Measurements from ENCODE around the gene VCP. TPM values are rescaled to one million over a fixed set of nuclear protein-coding genes. Genes with fewer than 3 reads are reported as not detected.

Gene VCP
- total RNA-seq (100 to 1,000 TPM; 218 to 245 TPM), total RNA-seq (232 to 1,089 (median 319) reads per million in 172 experiments)
- 111 TPM for polyA plus RNA-seq (2013, experiment 1 of 2)
- 127 TPM for polyA plus RNA-seq (2013, experiment 2 of 2)

GRCh38 chr9:35072461-35073278 is at the start of gene VCP:
TSS of gene VCP (minus strand) at chr9:35072625. CDS start at chr9:35072353, 272 bp downstream.
- H3K27ac Mint-ChIP-seq = peak within 1 kb of the TSS; percentile 87
- H3K27ac ChIP-seq (ENCODE audit: low read depth in 1 of 2, low read length in 2 of 2) = peak within 1 kb of the TSS; percentile 92 to 96
- no peak for TF ChIP-seq CTCF (IDR thresholded peaks at IDR 0.05)
- POLR2A ChIA-PET = interaction anchor here (0.6 to 3.0 kb wide), 21 partner anchors 8 to 1599 kb away, joined by 3 to 51 read pairs (median 7); partner anchors contain the start of genes ATOSB, CREB3, DNAJB5 and FANCG
- CTCF ChIA-PET = interaction anchor here (0.8 to 2.6 kb wide), 9 partner anchors 8 to 531 kb away, joined by 3 to 23 read pairs (median 7); partner anchors contain the start of genes FANCG and PIGO
- H3K36me3 Mint-ChIP-seq (ENCODE audit: low read depth) = peaks cover 44% of the 10 kb centered on the region
- intact Hi-C loops (cut with DNase I, micrococcal nuclease) = loop anchor here (1.0 to 10.0 kb wide), 6 partner anchors 24 to 548 kb away; partner anchors contain the start of genes DNAJB5 (in 2 of the 2), PIGO (in 2 of the 2), ENHO (in 1 of the 2) and SIGMAR1 (in 1 of the 2)
- H3K27me3 Mint-ChIP-seq = no peaks in the 10 kb centered on the region
- ATAC-seq (ENCODE audit: poor library complexity) (peak; percentile 91), DNase-seq (peak; percentile 92 to 99 (median 96))
- H3K36me3 ChIP-seq (ENCODE audit: insufficient read depth, low read length) = peaks cover 17% of the 10 kb centered on the region
- peak within 1 kb of the TSS; percentile 69 for H3K4me3 ChIP-seq (ENCODE audit: low read length)
- H3K4me3 Mint-ChIP-seq = peak within 1 kb of the TSS; percentile 85
- H3K4me1 ChIP-seq (ENCODE audit: insufficient read depth, low read length) = peaks cover 42% of the 10 kb centered on the region
- H3K9me3 ChIP-seq (ENCODE audit: control insufficient read depth in 1 of 2, insufficient read depth in 1 of 2, low read length in 2 of 2) = no peaks in the 10 kb centered on the region
- peaks cover 49% of the 10 kb centered on the region for H3K4me1 Mint-ChIP-seq (ENCODE audit: low read depth)
- no peaks in the 10 kb centered on the region for H3K9me3 Mint-ChIP-seq
- no peaks in the 10 kb centered on the region for H3K27me3 ChIP-seq (ENCODE audit: control insufficient read depth in 1 of 2, insufficient read depth in 2 of 2, low read length in 2 of 2)

- peak overlapping the region; percentile 79 for H3K27ac Mint-ChIP-seq
- peak; percentile 67 for ATAC-seq (ENCODE audit: poor library complexity)
- POLR2A ChIA-PET = interaction anchor here (0.6 to 6.8 kb wide), 8 partner anchors 14 to 615 kb away, joined by 3 to 46 read pairs (median 6); partner anchors contain the start of genes CREB3, FANCG, STOML2 and TLN1
- peak overlapping the region; percentile 94 for H3K4me3 Mint-ChIP-seq
- Histone ChIP-seq H3K9me3 (ENCODE audit: control insufficient read depth in 1 of 2, insufficient read depth in 1 of 2, low read length in 2 of 2) (no peaks in the 10 kb centered on the region), H3K27me3 (ENCODE audit: control insufficient read depth in 1 of 2, insufficient read depth in 2 of 2, low read length in 2 of 2) (no peaks in the 10 kb centered on the region), H3K36me3 (ENCODE audit: insufficient read depth, low read length) (no peaks in the 10 kb centered on the region), H3K4me1 (ENCODE audit: insufficient read depth, low read length) (peaks cover 46% of the 10 kb centered on the region), H3K4me3 (ENCODE audit: low read length) (peak overlapping the region; percentile 66), H3K27ac (ENCODE audit: low read depth in 1 of 2, low read length in 2 of 2) (peak overlapping the region; percentile 81 to 83)
- CTCF ChIA-PET = interaction anchor here (0.5 to 5.3 kb wide), 19 partner anchors 10 to 528 kb away, joined by 3 to 28 read pairs (median 4); partner anchors contain the start of genes PIGO, STOML2, UNC13B and VCP
- DNase-seq = peak; percentile 77 to 96 (median 84)
- H3K27me3 Mint-ChIP-seq = no peaks in the 10 kb centered on the region
- peak; percentile 90 for TF ChIP-seq CTCF (IDR thresholded peaks at IDR 0.05)
- intact Hi-C loops (cut with DNase I, micrococcal nuclease) = loop anchor here (1.0 to 10.0 kb wide), 9 partner anchors 44 to 765 kb away; partner anchors contain the start of genes CREB3 (in 1 of the 2), ENHO (in 1 of the 2), HINT2 (in 1 of the 2) and SPAG8 (in 1 of the 2)
- no peaks in the 10 kb centered on the region for H3K9me3 Mint-ChIP-seq
- no peaks in the 10 kb centered on the region for H3K36me3 Mint-ChIP-seq (ENCODE audit: low read depth)
- H3K4me1 Mint-ChIP-seq (ENCODE audit: low read depth) = peaks cover 42% of the 10 kb centered on the region
These were observed 44.6 kb upstream of the VCP start for GRCh38 chr9:35116898-35117551.

- Mint-ChIP-seq H3K27ac (peak overlapping the region; percentile 79), H3K36me3 (ENCODE audit: low read depth) (peaks cover 2% of the 10 kb centered on the region), H3K27me3 (no peaks in the 10 kb centered on the region), H3K9me3 (no peaks in the 10 kb centered on the region), H3K4me1 (ENCODE audit: low read depth) (peaks cover 47% of the 10 kb centered on the region), H3K4me3 (peak overlapping the region; percentile 94)
- Histone ChIP-seq H3K9me3 (ENCODE audit: control insufficient read depth in 1 of 2, insufficient read depth in 1 of 2, low read length in 2 of 2) (no peaks in the 10 kb centered on the region), H3K4me1 (ENCODE audit: insufficient read depth, low read length) (peaks cover 51% of the 10 kb centered on the region), H3K36me3 (ENCODE audit: insufficient read depth, low read length) (no peaks in the 10 kb centered on the region), H3K27me3 (ENCODE audit: control insufficient read depth in 1 of 2, insufficient read depth in 2 of 2, low read length in 2 of 2) (no peaks in the 10 kb centered on the region), H3K27ac (ENCODE audit: low read depth in 1 of 2, low read length in 2 of 2) (peak overlapping the region; percentile 81 to 83), H3K4me3 (ENCODE audit: low read length) (peak overlapping the region; percentile 66)
- ChIA-PET POLR2A (interaction anchor here (0.6 to 6.8 kb wide), 10 partner anchors 13 to 616 kb away, joined by 3 to 46 read pairs (median 4); partner anchors contain the start of genes CREB3, FANCG, STOML2 and TLN1), CTCF (interaction anchor here (0.7 to 5.3 kb wide), 14 partner anchors 11 to 529 kb away, joined by 3 to 28 read pairs (median 6); partner anchors contain the start of genes PIGO, STOML2, UNC13B and VCP)
- intact Hi-C loops (cut with DNase I, micrococcal nuclease) = loop anchor here (1.0 to 10.0 kb wide), 8 partner anchors 44 to 766 kb away; partner anchors contain the start of genes CREB3 (in 1 of the 2), ENHO (in 1 of the 2), HINT2 (in 1 of the 2) and SPAG8 (in 1 of the 2)
- peak; percentile 1 for ATAC-seq (ENCODE audit: poor library complexity)
- no peak for TF ChIP-seq CTCF (IDR thresholded peaks at IDR 0.05)
- no peak for DNase-seq
These were observed 44.1 kb upstream of the VCP start for GRCh38 chr9:35116539-35116897.
